SK-N-SH (cell line): ENCODE data around the gene ACOXL. TPM values are rescaled to one million over a fixed set of nuclear protein-coding genes. Genes with fewer than 3 reads are reported as not detected.

Experiments
- CTCF ChIA-PET: fragments of 300-600, 350-600 bp; formaldehyde crosslinking; extraction: SDS; loops from one replicate; lab custom pipeline; 2021; lab: Yijun Ruan, JAX
- POLR2A ChIA-PET: fragments of 350-600 bp; sonication (Branson Sonifier 250); formaldehyde crosslinking; extraction: SDS; loops from one replicate; lab custom pipeline; 2020; ENCODE audit warnings: antibody characterized with exemption, inconsistent platforms; lab: Yijun Ruan, JAX
- DNase-seq: peaks from one replicate; pipeline ENCODE4 v3.0.0; 2012
- H2AFZ ChIP-seq: fragments of 200-600 bp; sonication (generic); 2 replicates; pipeline ENCODE4 v1.8.1; 2016; ENCODE audit warnings: antibody characterized with exemption, mild to moderate bottlenecking, low read depth
- H3F3A ChIP-seq: fragments of 200-600 bp; sonication (generic); replicated peaks from 2 replicates; pipeline ENCODE3; 2016; ENCODE audit warnings: antibody characterized with exemption, mild to moderate bottlenecking; ENCODE audit not compliant: insufficient read depth
- H3K27ac ChIP-seq, 2 experiments: fragments of 200-500 bp in 1 of 2; fragments of 200-600 bp in 1 of 2; sonication (Bioruptor generic) in 1 of 2; sonication (generic), shearing (Covaris generic) in 1 of 2; 2 replicates each; pipeline versions ENCODE4 v1.5.1 to v1.6.1; 2014 to 2016; ENCODE audit warnings: low read depth in 2 of 2, inconsistent platforms in 1 of 2, low read length in 1 of 2, mild to moderate bottlenecking in 1 of 2, mixed read lengths in 1 of 2
- H3K27me3 ChIP-seq: fragments of 200-600 bp; sonication (generic), shearing (Covaris generic); 2 replicates; pipeline ENCODE4 v1.6.1; 2016; ENCODE audit warnings: mixed run types; ENCODE audit not compliant: insufficient read depth
- H3K36me3 ChIP-seq, 2 experiments: fragments of 200-500 bp in 1 of 2; fragments of 200-600 bp in 1 of 2; sonication (Bioruptor generic) in 1 of 2; sonication (generic) in 1 of 2; replicated peaks in 1 of 2; 2 replicates each; pipeline versions ENCODE3 to v1.5.1; 2014 to 2016; ENCODE audit warnings: low read length in 1 of 2, mild to moderate bottlenecking in 1 of 2; ENCODE audit not compliant: insufficient read depth in 2 of 2, control insufficient read depth in 1 of 2
- H3K4me1 ChIP-seq, 2 experiments: fragments of 200-500 bp in 1 of 2; fragments of 200-600 bp in 1 of 2; sonication (Bioruptor generic) in 1 of 2; sonication (generic), shearing (Covaris generic) in 1 of 2; 2 replicates each; pipeline versions ENCODE4 v1.5.1 to v1.6.1; 2014 to 2016; ENCODE audit warnings: low read depth in 1 of 2, low read length in 1 of 2, mixed run types in 1 of 2; ENCODE audit not compliant: insufficient read depth in 2 of 2, control insufficient read depth in 1 of 2
- H3K4me2 ChIP-seq: fragments of 200-600 bp; sonication (generic), shearing (Covaris generic); 2 replicates; pipeline ENCODE4 v1.6.1; 2017; ENCODE audit warnings: mixed run types
- H3K4me3 ChIP-seq, 2 experiments: fragments of 200-500 bp in 1 of 2; fragments of 200-600 bp in 1 of 2; sonication (Bioruptor generic) in 1 of 2; sonication (generic), shearing (Covaris generic) in 1 of 2; 2 replicates each; pipeline versions ENCODE4 v1.5.1 to v1.8.1; 2014 to 2016; ENCODE audit warnings: low read depth in 2 of 2, inconsistent platforms in 1 of 2, low read length in 1 of 2, mild to moderate bottlenecking in 1 of 2, mixed read lengths in 1 of 2, moderate library complexity in 1 of 2
- H3K79me2 ChIP-seq: fragments of 200-600 bp; sonication (generic); 2 replicates; pipeline ENCODE4 v1.8.1; 2017; ENCODE audit warnings: mild to moderate bottlenecking; ENCODE audit not compliant: insufficient read depth
- H3K9ac ChIP-seq: fragments of 200-600 bp; sonication (generic); 2 replicates; pipeline ENCODE4 v1.6.1; 2017; ENCODE audit warnings: mixed run types
- H3K9me2 ChIP-seq: fragments of 200-600 bp; sonication (generic); 2 replicates; pipeline ENCODE4 v1.6.1; 2017; ENCODE audit warnings: mixed run types
- H3K9me3 ChIP-seq: fragments of 200-600 bp; sonication (generic); 2 replicates; pipeline ENCODE4 v1.6.1; 2017; ENCODE audit warnings: mixed run types, mild to moderate bottlenecking, moderate library complexity
- H4K20me1 ChIP-seq: fragments of 200-600 bp; sonication (generic); 2 replicates; pipeline ENCODE4 v1.6.1; 2017; ENCODE audit warnings: mild to moderate bottlenecking, mixed run types; ENCODE audit not compliant: insufficient read depth
- CHD2 ChIP-seq: fragments of 150-350 bp; IDR thresholded peaks from 2 replicates; pipeline ENCODE4 v1.6.1; 2018; ENCODE audit warnings: low read length; ENCODE audit not compliant: partially characterized antibody
- CTCF ChIP-seq: fragments of 200-600 bp; sonication (generic); IDR thresholded peaks from 2 replicates; pipeline ENCODE4 v1.6.1; 2017; ENCODE audit warnings: antibody characterized with exemption, mild to moderate bottlenecking, moderate library complexity
- ELF1 ChIP-seq: IDR thresholded peaks from 2 replicates; pipeline ENCODE4 v1.4.0; 2012
- EZH2phosphoT487 ChIP-seq: fragments of 200-600 bp; sonication (generic); IDR thresholded peaks from 2 replicates; pipeline ENCODE4 v1.6.1; 2017; ENCODE audit warnings: low read depth, mixed run types, mild to moderate bottlenecking, antibody characterized with exemption, moderate library complexity, borderline replicate concordance
- FOSL2 ChIP-seq: IDR thresholded peaks from 2 replicates; pipeline ENCODE4 v1.4.0; 2012; ENCODE audit warnings: low read depth, mild to moderate bottlenecking, moderate library complexity, borderline replicate concordance
- GABPA ChIP-seq: IDR thresholded peaks from 2 replicates; pipeline ENCODE4 v1.4.0; 2012; ENCODE audit warnings: low read depth, mild to moderate bottlenecking
- GATA2 ChIP-seq: sonication (generic); formaldehyde crosslinking; IDR thresholded peaks from 2 replicates; pipeline ENCODE4 v1.5.0; 2020; ENCODE audit warnings: mild to moderate bottlenecking, missing genetic modification reagents
- IRF3 ChIP-seq: fragments of 150-350 bp; IDR thresholded peaks from 2 replicates; pipeline ENCODE4 v1.6.1; 2016; ENCODE audit warnings: mild to moderate bottlenecking, low read depth, low read length
- PBX3 ChIP-seq: IDR thresholded peaks from 2 replicates; pipeline ENCODE4; 2012
- RAD21 ChIP-seq: IDR thresholded peaks from 2 replicates; pipeline ENCODE4 v1.6.1; 2012; ENCODE audit warnings: mild to moderate bottlenecking, low read length
- RFX5 ChIP-seq: IDR thresholded peaks from 2 replicates; pipeline ENCODE4 v1.6.1; 2012; ENCODE audit warnings: mild to moderate bottlenecking, improper control_type of control experiment, low read length
- RXRA ChIP-seq: IDR thresholded peaks from 2 replicates; pipeline ENCODE4 v1.4.0; 2012; ENCODE audit warnings: low read depth, mild to moderate bottlenecking, borderline replicate concordance
- SIN3A ChIP-seq: IDR thresholded peaks from 2 replicates; pipeline ENCODE4 v1.6.1; 2012; ENCODE audit warnings: low read depth, mild to moderate bottlenecking, low read length, moderate library complexity, borderline replicate concordance
- TAF1 ChIP-seq: IDR thresholded peaks from 2 replicates; pipeline ENCODE4 v1.6.1; 2012; ENCODE audit warnings: low read depth, mild to moderate bottlenecking, low read length, moderate library complexity, borderline replicate concordance
- USF1 ChIP-seq: IDR thresholded peaks from 2 replicates; pipeline ENCODE4 v1.4.0; 2012; ENCODE audit warnings: low read depth, borderline replicate concordance
- USF2 ChIP-seq: fragments of 150-350 bp; IDR thresholded peaks from 2 replicates; pipeline ENCODE4 v1.6.1; 2017; ENCODE audit warnings: antibody characterized with exemption, low read length, low read depth, borderline replicate concordance
- YY1 ChIP-seq: IDR thresholded peaks from 2 replicates; pipeline ENCODE4 v1.4.0; 2012; ENCODE audit warnings: low read depth, mild to moderate bottlenecking
- WGBS: methylation state at CpG from one replicate; pipeline ENCODE4 v1.1.6; 2017; ENCODE audit warnings: low lambda C conversion rate; 5-methylcytosine and 5-hydroxymethylcytosine counted together
- polyA plus RNA-seq, 3 experiments: library from polyadenylated mRNA; depleted of rRNA; stranded (reverse); fragments of >200 nt; gene quantifications; 2 replicates each; pipeline ENCODE4 v1.2.3, GENCODE V29; 2012

Gene ACOXL
- polyA plus RNA-seq, 1 of the 3 experiments (the other 2 are of a cell fraction) = not detected

- no peak overlapping the region for H3K4me2 ChIP-seq
- WGBS = 58% methylated on average over 6 of the region's 6 CpGs
- H4K20me1 ChIP-seq = no peaks in the 10 kb centered on the region
- no peaks in the 10 kb centered on the region for H3F3A ChIP-seq
- no peak for DNase-seq
- no peak overlapping the region for H3K4me3 ChIP-seq
- H2AFZ ChIP-seq = no peak overlapping the region
- H3K27ac ChIP-seq = no peak overlapping the region
- H3K4me1 ChIP-seq = no peaks in the 10 kb centered on the region; a peak in 1 of 4 replicates
- H3K27me3 ChIP-seq = peaks cover 18% of the 10 kb centered on the region; the same call in 1 of the 2 replicates
- no peaks in the 10 kb centered on the region for H3K9me3 ChIP-seq
- CTCF ChIA-PET = interaction anchor here (1.0 kb wide), 1 partner anchor 16 kb away, joined by 4 read pairs; no protein-coding TSS in a partner anchor
- POLR2A ChIA-PET = no interaction called here
- no peak for TF ChIP-seq FOSL2
- TF ChIP-seq CTCF = no peak
- TF ChIP-seq USF1 = no peak
- no peak for TF ChIP-seq IRF3
- no peak for TF ChIP-seq EZH2phosphoT487
- no peak for TF ChIP-seq YY1
- no peak for TF ChIP-seq SIN3A
- no peak for TF ChIP-seq USF2
- no peak for TF ChIP-seq GATA2 (CRISPR knock-in tag)
- no peak overlapping the region for H3K9ac ChIP-seq
- H3K36me3 ChIP-seq = no peaks in the 10 kb centered on the region
- no peaks in the 10 kb centered on the region for H3K79me2 ChIP-seq
- H3K9me2 ChIP-seq = no peaks in the 10 kb centered on the region
Observed at GRCh38 chr2:111034606-111035005, 302.2 kb downstream of the ACOXL start.

- no peak overlapping the region for H3K9ac ChIP-seq
- CTCF ChIA-PET = no interaction called here
- no peak overlapping the region for H3K4me2 ChIP-seq
- no peaks in the 10 kb centered on the region for H3K9me2 ChIP-seq
- no peaks in the 10 kb centered on the region for H3F3A ChIP-seq
- 60% methylated on average over 5 of the region's 5 CpGs for WGBS
- H3K27ac ChIP-seq = no peak overlapping the region
- no peaks in the 10 kb centered on the region for H4K20me1 ChIP-seq
- POLR2A ChIA-PET = no interaction called here
- H3K36me3 ChIP-seq = no peaks in the 10 kb centered on the region
- no peaks in the 10 kb centered on the region for H3K9me3 ChIP-seq
- no peak overlapping the region for H3K4me3 ChIP-seq
- H2AFZ ChIP-seq = no peak overlapping the region
- no peaks in the 10 kb centered on the region; a peak in 1 of 4 replicates for H3K4me1 ChIP-seq
- DNase-seq = no peak
- H3K27me3 ChIP-seq = peaks cover 21% of the 10 kb centered on the region; the same call in 1 of the 2 replicates
- no peaks in the 10 kb centered on the region for H3K79me2 ChIP-seq
- TF ChIP-seq CHD2 (no peak), IRF3 (no peak), SIN3A (no peak), TAF1 (no peak), RAD21 (no peak), RXRA (no peak), CTCF (no peak), PBX3 (no peak), GABPA (no peak), RFX5 (no peak), ELF1 (no peak), EZH2phosphoT487 (no peak)
Observed at GRCh38 chr2:111035830-111036441, 303.6 kb downstream of the ACOXL start.
